H1 (cell line): ENCODE data around the gene CFAP65. TPM values are rescaled to one million over a fixed set of nuclear protein-coding genes. Genes with fewer than 3 reads are reported as not detected.

Experiments
- CHD2 ChIP-seq: IDR thresholded peaks from 2 replicates; pipeline ENCODE4 v1.6.1; 2012; ENCODE audit warnings: low read length, improper control_type of control experiment
- EZH2 ChIP-seq: fragments of 200-600 bp; sonication (generic); IDR thresholded peaks from 2 replicates; pipeline ENCODE4 v1.7.1; 2012; ENCODE audit warnings: low read depth, mild to moderate bottlenecking, moderate library complexity, low read length, inconsistent platforms; ENCODE audit not compliant: severe bottlenecking
- FOSL1 ChIP-seq: IDR thresholded peaks from 2 replicates; pipeline ENCODE4 v1.6.1; 2011; ENCODE audit warnings: mild to moderate bottlenecking, low read depth, low read length, moderate library complexity; ENCODE audit not compliant: insufficient read depth
- GABPA ChIP-seq: IDR thresholded peaks from 2 replicates; pipeline ENCODE4 v1.6.1; 2011; ENCODE audit warnings: mild to moderate bottlenecking, low read length, moderate library complexity, borderline replicate concordance; ENCODE audit not compliant: insufficient read depth
- JUND ChIP-seq: IDR thresholded peaks from 2 replicates; pipeline ENCODE4 v1.6.1; 2011; ENCODE audit warnings: mild to moderate bottlenecking, improper control_type of control experiment, low read length
- RAD21 ChIP-seq, 2 experiments: IDR thresholded peaks in 1 of 2; conservative IDR thresholded peaks in 1 of 2; 2 replicates each; pipeline ENCODE4 v1.6.1; 2011; ENCODE audit warnings: low read depth in 2 of 2, low read length in 2 of 2, improper control_type of control experiment in 1 of 2, inconsistent platforms in 1 of 2, mild to moderate bottlenecking in 1 of 2, moderate library complexity in 1 of 2
- SIRT6 ChIP-seq: IDR thresholded peaks from one replicate; pipeline ENCODE4 v1.7.1; 2012; ENCODE audit warnings: low read length, inconsistent platforms
- SRF ChIP-seq: IDR thresholded peaks from 2 replicates; pipeline ENCODE4 v1.6.1; 2011; ENCODE audit warnings: mild to moderate bottlenecking, low read depth, low read length, moderate library complexity
- SUZ12 ChIP-seq: fragments of 200-600 bp; sonication (generic); IDR thresholded peaks from 2 replicates; pipeline ENCODE4 v1.6.1; 2012; ENCODE audit warnings: mild to moderate bottlenecking, inconsistent platforms, low read length, moderate library complexity, mixed read lengths
- TAF7 ChIP-seq: optimal IDR thresholded peaks from 2 replicates; pipeline ENCODE3; 2011; ENCODE audit warnings: low read depth, mild to moderate bottlenecking, inconsistent platforms, low read length, moderate library complexity, borderline replicate concordance
- polyA plus RNA-seq, 7 experiments: library from polyadenylated mRNA; depleted of rRNA in 3 of 7; stranded (reverse) in 5 of 7; unstranded in 2 of 7; fragments of >200 nt in 5 of 7; fragments of 200-250 nt in 2 of 7; gene quantifications; 1 replicate in 5 of 7; 2 replicates in 1 of 7; 4 replicates in 1 of 7; pipeline versions ENCODE4 v1.2.1 to v1.2.3, GENCODE V29; 2011 to 2013; ENCODE audit warnings: missing spikeins in 2 of 7, mixed read lengths in 2 of 7
- total RNA-seq: library from RNA; stranded (reverse); fragmentation: NEBNext Ultra II Directional; extraction: Animal tissue kit (Norgen Biotek cat#: 25700); gene quantifications from 2 replicates; pipeline ENCODE4 v1.2.1, GENCODE V29; 2021

Gene CFAP65
- total and polyA plus RNA-seq, 2 of the 8 experiments (the other 6 are each of a cell fraction or from before 2014, with no cell fraction given) = 0.19 to 0.45 TPM

DNA sequence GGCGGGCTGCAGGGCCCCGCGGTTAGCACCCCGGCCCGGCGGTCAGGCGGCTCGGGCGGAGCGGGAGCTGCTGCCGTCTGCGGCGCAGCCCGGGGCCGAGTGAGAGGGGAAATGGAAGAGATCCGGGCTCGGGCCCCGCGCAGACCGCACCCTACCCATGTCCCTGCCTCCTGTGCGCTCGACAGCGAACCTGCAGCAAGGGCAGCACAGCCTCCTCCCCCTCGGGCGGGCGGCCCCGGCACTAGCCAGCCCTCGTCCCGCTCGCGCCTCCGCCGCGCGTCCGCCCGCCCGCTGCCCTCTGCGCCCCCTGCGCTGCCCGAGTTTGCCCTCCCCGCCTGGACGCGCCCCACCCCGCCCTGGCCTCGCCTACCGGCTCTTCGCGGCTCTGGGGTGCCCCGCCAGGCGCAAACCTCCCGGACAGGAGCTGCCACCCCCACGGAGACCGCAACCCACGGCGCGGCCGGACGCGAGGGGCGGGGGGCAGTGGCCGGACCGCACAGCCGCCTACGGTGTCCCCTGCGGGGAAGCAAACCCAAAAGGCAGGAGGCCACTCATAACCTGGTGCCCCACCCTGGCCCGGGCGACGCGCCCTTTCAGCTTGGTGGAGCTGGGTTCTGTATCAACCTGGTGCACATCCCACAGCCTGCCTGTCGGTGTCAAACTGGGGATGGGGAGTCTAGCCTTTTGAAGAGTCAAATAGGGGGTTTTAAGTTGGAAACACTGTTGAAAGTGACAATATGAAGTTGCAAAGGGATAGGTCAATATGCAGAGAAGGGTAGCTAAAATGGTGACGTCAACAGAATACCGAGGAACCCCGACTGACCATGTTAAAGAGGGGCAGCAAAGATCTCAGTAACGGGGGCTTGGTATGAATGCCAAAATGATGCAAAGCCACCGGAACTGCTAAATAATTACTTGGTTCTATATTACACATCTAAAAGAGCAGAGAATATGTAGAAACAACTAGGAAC lies 19.8 kb upstream of the CFAP65 start, which contains the start of gene IHH (continued):
- TF ChIP-seq CHD2 (no peak), SUZ12 (peak; percentile 94), TAF7 (no peak), GABPA (0 out of 2 replicates have a peak, but pooled peaks have one; percentile 31), SRF (no peak), EZH2 (peak; percentile 79), JUND (no peak), RAD21 (IDR thresholded peaks at IDR 0.05 in 1 of 2, conservative IDR thresholded peaks at IDR 0.05 in 1 of 2; ENCODE audit: low read depth in 2 of 2, low read length in 2 of 2) (no peak), SIRT6 (no peak), FOSL1 (no peak)
